Measurements from ENCODE around the gene ANK3.

DNA sequence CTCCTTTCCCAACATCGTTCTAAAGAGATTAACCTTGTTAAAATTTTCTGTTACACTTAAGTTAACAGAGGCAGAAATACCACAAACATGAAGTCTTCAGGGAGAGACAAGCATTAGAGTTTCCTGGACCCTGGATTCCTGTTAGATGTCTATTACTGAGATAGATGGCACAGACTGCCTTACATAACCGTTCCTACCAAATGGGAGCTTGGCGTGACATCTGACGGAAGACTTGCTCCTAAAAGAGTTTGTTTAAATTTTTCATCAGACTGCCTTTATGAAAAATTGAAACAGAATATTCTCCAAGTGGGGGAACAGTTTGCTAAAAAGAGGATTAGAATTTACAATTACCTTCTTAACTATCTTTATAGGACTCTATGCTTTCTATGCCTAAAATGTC lies 22.7 kb downstream of the ANK3 start:
- TF ChIP-seq CTCF (conservative IDR thresholded peaks at IDR 0.05; ENCODE audit: low read depth in 2 of 2), result no peak
- no peak for TF ChIP-seq EZH2phosphoT487 (IDR thresholded peaks at IDR 0.05; ENCODE audit: unreplicated experiment)
- TF ChIP-seq REST (IDR thresholded peaks at IDR 0.05; ENCODE audit: unreplicated experiment), result no peak
- no peak for TF ChIP-seq POLR2AphosphoS5 (IDR thresholded peaks at IDR 0.05; ENCODE audit: low read depth)
- no peak for TF ChIP-seq EZH2 (IDR thresholded peaks at IDR 0.05; ENCODE audit: low read depth, unreplicated experiment)
- no peak for TF ChIP-seq CREB1 (CRISPR knock-in tag; IDR thresholded peaks at IDR 0.05; ENCODE audit: low read depth)
- TF ChIP-seq, protein P1, sequence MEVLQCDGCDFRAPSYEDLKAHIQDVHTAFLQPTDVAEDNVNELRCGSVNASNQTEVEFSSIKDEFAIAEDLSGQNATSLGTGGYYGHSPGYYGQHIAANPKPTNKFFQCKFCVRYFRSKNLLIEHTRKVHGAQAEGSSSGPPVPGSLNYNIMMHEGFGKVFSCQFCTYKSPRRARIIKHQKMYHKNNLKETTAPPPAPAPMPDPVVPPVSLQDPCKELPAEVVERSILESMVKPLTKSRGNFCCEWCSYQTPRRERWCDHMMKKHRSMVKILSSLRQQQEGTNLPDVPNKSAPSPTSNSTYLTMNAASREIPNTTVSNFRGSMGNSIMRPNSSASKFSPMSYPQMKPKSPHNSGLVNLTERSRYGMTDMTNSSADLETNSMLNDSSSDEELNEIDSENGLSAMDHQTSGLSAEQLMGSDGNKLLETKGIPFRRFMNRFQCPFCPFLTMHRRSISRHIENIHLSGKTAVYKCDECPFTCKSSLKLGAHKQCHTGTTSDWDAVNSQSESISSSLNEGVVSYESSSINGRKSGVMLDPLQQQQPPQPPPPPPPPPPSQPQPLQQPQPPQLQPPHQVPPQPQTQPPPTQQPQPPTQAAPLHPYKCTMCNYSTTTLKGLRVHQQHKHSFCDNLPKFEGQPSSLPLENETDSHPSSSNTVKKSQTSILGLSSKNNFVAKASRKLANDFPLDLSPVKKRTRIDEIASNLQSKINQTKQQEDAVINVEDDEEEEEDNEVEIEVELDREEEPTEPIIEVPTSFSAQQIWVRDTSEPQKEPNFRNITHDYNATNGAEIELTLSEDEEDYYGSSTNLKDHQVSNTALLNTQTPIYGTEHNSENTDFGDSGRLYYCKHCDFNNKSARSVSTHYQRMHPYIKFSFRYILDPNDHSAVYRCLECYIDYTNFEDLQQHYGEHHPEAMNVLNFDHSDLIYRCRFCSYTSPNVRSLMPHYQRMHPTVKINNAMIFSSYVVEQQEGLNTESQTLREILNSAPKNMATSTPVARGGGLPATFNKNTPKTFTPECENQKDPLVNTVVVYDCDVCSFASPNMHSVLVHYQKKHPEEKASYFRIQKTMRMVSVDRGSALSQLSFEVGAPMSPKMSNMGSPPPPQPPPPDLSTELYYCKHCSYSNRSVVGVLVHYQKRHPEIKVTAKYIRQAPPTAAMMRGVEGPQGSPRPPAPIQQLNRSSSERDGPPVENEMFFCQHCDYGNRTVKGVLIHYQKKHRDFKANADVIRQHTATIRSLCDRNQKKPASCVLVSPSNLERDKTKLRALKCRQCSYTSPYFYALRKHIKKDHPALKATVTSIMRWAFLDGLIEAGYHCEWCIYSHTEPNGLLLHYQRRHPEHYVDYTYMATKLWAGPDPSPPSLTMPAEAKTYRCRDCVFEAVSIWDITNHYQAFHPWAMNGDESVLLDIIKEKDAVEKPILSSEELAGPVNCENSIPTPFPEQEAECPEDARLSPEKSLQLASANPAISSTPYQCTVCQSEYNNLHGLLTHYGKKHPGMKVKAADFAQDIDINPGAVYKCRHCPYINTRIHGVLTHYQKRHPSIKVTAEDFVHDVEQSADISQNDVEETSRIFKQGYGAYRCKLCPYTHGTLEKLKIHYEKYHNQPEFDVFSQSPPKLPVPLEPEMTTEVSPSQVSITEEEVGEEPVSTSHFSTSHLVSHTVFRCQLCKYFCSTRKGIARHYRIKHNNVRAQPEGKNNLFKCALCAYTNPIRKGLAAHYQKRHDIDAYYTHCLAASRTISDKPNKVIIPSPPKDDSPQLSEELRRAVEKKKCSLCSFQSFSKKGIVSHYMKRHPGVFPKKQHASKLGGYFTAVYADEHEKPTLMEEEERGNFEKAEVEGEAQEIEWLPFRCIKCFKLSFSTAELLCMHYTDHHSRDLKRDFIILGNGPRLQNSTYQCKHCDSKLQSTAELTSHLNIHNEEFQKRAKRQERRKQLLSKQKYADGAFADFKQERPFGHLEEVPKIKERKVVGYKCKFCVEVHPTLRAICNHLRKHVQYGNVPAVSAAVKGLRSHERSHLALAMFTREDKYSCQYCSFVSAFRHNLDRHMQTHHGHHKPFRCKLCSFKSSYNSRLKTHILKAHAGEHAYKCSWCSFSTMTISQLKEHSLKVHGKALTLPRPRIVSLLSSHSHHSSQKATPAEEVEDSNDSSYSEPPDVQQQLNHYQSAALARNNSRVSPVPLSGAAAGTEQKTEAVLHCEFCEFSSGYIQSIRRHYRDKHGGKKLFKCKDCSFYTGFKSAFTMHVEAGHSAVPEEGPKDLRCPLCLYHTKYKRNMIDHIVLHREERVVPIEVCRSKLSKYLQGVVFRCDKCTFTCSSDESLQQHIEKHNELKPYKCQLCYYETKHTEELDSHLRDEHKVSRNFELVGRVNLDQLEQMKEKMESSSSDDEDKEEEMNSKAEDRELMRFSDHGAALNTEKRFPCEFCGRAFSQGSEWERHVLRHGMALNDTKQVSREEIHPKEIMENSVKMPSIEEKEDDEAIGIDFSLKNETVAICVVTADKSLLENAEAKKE (CRISPR knock-in tag; IDR thresholded peaks at IDR 0.05), result no peak
- TF ChIP-seq JUNB (IDR thresholded peaks at IDR 0.05; ENCODE audit: unreplicated experiment), result no peak
- no peak for TF ChIP-seq NANOG (IDR thresholded peaks at IDR 0.05; ENCODE audit: borderline replicate concordance)

Data from GM23338 (cell line).